Measurements from ENCODE around the gene KCNQ2.

KCNQ2 gene

GRCh38 chr20:63400486-63401210 lies 71.8 kb downstream of the KCNQ2 start:
- DNase-seq, result no peak

GRCh38 chr20:63399596-63400375 lies 72.7 kb downstream of the KCNQ2 start:
- DNase-seq, result no peak

GRCh38 chr20:63398744-63399514 lies 73.5 kb downstream of the KCNQ2 start:
- DNase-seq, result no peak

GRCh38 chr20:63397946-63398450 lies 74.5 kb downstream of the KCNQ2 start:
- no peak for DNase-seq

- no peak for DNase-seq
Observed at GRCh38 chr20:63397155-63397843, 75.2 kb downstream of the KCNQ2 start.

- DNase-seq, result no peak
Observed at GRCh38 chr20:63396300-63396699, 76.2 kb downstream of the KCNQ2 start.

GRCh38 chr20:63395723-63396122 lies 76.7 kb downstream of the KCNQ2 start:
- no peak for DNase-seq

GRCh38 chr20:63394920-63395455 lies 77.5 kb downstream of the KCNQ2 start:
- no peak for DNase-seq

- no peak for DNase-seq
Observed at GRCh38 chr20:63394069-63394919, 78.2 kb downstream of the KCNQ2 start.

- DNase-seq, result no peak
Observed at GRCh38 chr20:63393566-63393965, 78.9 kb downstream of the KCNQ2 start.

- no peak for DNase-seq
Observed at GRCh38 chr20:63392465-63393365, 79.7 kb downstream of the KCNQ2 start.

- DNase-seq, result no peak
Observed at GRCh38 chr20:63387917-63388316, 84.5 kb downstream of the KCNQ2 start.

GRCh38 chr20:63387393-63387792 lies 85.1 kb downstream of the KCNQ2 start:
- no peak for DNase-seq

GRCh38 chr20:63386491-63386890 lies 86.0 kb downstream of the KCNQ2 start:
- no peak for DNase-seq

GRCh38 chr20:63385819-63386218 lies 86.6 kb downstream of the KCNQ2 start:
- no peak for DNase-seq

- no peak for DNase-seq
Observed at GRCh38 chr20:63384336-63384735, 88.1 kb downstream of the KCNQ2 start.

GRCh38 chr20:63383556-63383955 lies 88.9 kb downstream of the KCNQ2 start:
- no peak for DNase-seq

GRCh38 chr20:63382551-63383300 lies 89.7 kb downstream of the KCNQ2 start:
- DNase-seq, result no peak

- DNase-seq, result no peak
Observed at GRCh38 chr20:63381781-63382431, 90.5 kb downstream of the KCNQ2 start.

All from cortex of kidney (tissue), 1 donor.